HG03575 (cell line): ENCODE data around the gene GAS2L2.
"Not testable (repeated sequence)": the region's sequence is repeated elsewhere in the genome, so short reads cannot be mapped to it uniquely, and the experiment has no call there.

Source experiments
- ATAC-seq: cut with Tn5 transposase; IDR thresholded peaks from one replicate; pipeline ENCODE4 v1.9.1; 2021; ENCODE audit not compliant: unreplicated experiment, insufficient number of reproducible peaks, low FRiP score; ENCODE audit errors: extremely low read depth

The GAS2L2 gene

GRCh38 chr17:35774499-35774898 lies 21.5 kb upstream of the GAS2L2 start:
- no peak for ATAC-seq

- no peak for ATAC-seq
Observed at GRCh38 chr17:35773679-35774425, 20.8 kb upstream of the GAS2L2 start.

DNA sequence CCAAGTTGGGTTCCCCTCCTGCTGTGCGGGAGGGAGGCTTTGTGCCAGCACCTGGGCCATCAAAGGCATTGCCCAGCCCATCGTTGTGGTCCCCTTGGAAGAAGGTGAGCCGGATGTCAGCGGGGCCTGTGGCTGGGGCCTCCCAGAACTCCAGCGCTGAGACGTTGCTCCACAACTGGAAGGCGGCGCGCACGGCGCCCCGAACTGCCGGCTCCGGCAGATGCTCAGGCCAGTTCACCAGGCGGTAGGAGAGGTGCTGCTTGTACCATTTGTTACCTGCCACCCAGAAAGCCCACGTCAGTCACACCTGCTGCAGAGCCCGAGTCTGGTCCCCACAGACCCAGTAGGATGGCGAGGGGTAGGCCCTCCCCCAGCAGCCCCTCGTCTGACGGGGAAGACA lies 20.1 kb upstream of the GAS2L2 start:
- no peak for ATAC-seq

GRCh38 chr17:35769895-35770486 lies 17.0 kb upstream of the GAS2L2 start:
- no peak for ATAC-seq

GRCh38 chr17:35768797-35769196 lies 15.8 kb upstream of the GAS2L2 start:
- ATAC-seq = no peak

- ATAC-seq = no peak
Observed at GRCh38 chr17:35766903-35767510, 14.0 kb upstream of the GAS2L2 start.

- ATAC-seq = no peak
Observed at GRCh38 chr17:35766489-35766877, 13.4 kb upstream of the GAS2L2 start.

DNA sequence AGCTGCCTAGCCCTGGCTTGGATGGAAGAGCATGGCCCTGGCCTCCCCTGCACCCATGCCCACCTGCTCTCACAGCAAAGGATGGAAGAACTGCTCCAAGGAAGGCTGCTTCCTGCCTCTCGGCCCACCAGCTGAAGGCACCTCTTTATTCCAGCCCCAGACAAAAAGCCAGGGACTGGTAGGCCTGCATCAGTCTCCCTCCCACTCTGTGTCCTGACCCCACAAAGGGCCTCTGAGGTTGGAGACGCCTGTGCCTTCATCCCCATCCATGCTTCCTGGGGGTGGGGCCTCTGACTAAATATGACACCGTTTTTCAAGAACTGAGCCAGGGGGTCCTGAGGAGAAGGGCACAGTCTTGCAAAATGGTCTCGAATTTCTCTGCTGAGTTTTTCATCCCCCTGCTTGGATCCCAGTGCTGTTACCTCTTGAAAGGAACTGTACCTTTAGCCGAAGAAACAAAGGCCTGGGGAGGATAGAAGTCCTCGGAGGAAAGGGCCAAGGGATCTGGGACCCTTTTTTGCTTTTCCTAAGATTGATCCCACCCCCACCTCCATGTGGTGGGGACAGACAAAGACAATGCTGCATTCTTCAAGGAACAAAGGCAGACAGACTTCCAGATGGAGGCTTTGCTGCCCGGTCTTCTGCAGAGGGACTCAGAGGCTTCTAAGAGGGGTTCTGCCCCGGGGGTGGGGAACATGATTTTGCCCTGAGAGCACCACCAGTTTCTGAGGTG lies 12.9 kb upstream of the GAS2L2 start:
- no peak for ATAC-seq

DNA sequence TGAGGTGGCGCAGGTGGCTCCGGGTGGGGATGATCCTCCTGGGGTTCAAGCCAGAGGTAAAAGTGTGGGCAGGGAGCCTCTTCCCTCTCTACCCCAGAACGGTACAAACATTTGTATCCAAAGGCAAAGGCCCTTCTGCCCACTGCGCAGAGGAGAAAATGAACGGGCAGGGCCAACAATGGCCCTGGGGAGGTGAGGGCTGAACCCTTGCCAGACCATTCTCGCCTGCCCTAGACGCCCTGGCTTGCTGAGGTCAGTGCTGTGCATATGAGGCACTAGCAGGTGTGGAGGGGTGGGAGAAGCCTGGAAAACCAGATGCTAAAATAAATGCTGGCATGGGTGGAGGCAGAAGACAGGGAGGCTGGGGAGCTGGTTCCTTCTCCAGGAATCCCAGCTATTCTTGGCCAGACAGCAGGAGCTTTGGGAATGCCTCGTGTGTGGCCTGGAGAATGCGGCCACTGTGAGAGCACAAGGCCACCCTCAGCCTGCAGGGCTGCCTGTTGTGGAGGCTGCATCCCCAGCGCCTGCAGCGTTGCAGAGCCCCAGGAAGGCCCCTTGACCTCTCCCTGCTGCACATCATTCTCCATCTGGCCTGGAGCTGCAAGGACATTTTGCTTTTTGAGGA lies 12.2 kb upstream of the GAS2L2 start:
- no peak for ATAC-seq

- no peak for ATAC-seq
Observed at GRCh38 chr17:35764123-35764991, 11.3 kb upstream of the GAS2L2 start.

DNA sequence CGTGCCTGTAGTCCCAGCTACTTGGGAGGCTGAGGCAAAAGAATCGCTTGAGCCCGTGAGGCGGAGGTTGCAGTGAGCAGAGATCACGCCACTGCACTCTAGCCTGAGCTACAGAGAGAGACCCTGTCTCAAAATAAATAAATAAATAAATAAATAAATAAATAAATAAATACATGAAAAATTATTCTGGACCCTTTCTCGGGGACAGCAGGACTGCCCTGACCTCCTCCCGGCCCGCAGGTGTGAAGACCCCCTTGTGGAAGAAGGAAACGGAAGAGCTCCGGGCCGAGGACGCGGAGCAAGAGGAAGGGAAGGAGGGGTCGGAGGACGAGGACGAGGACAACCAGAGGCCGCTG lies 10.7 kb upstream of the GAS2L2 start:
- ATAC-seq = no peak

DNA sequence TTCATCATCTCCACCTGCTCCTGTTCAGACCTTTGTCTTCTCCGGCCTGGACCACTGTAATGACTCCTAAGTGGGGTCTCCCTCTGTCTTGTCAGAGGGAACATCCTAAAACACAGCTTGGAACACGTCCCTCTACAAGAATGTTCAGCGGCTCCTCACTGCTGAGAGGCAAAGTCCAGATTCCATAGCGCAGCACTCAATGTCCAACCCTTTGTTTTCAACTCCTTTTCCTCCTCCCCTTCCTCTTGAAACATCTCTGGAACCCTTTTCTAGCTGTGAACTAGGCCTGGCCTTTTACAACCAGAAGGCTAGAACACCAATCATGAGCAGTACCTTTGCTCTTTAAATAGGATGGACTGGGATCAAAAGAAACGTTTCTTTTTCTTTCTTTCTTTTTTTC lies 8.6 kb upstream of the GAS2L2 start:
- ATAC-seq = no peak

DNA sequence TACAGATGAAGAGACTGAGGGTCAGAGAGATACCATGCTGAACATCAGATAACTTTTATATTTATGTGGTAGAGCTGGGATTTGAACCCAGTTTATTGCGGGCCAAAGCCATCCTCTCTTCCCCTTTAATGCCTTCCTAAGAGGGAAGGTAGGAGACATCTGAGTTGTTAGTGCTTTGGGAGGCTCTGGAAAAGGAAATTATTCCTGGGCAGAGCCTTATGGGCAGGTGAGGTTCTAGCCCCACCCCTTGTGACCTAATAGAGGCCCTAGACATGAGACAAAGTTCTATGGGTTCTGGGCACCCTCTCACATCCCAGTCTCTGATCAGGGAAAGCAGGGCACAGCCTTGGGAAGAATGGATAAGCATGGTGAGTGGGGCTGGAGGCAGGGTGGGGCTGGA lies 7.5 kb upstream of the GAS2L2 start, which contains the start of gene C17orf50:
TSS of gene C17orf50 (plus strand) at position 301 of the 400 bp plus-strand sequence. CDS start at position 356, 55 bp downstream.
- no peak for ATAC-seq

DNA sequence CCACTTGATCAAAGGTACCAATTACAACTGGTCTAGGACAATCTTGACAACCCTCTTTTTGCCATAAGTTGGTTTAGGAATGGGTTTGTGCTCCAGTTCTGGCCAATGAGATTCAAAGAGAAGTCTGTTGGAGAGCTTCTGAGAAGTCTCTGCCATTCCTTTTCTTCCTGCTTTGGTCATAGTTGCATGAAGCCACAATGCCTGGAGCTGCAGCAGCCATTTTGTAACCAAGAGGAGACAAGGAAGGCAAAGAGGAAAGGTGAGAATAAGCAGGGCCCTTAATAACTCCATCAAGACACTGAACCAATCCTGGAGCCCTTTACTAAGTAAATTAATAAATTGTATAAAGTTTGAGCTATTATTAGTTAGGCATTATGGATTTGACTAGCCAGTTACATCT lies 4.2 kb upstream of the GAS2L2 start:
- no peak for ATAC-seq

- ATAC-seq = no peak
Observed at GRCh38 chr17:35752471-35752870, 568 bp downstream of the GAS2L2 start.

DNA sequence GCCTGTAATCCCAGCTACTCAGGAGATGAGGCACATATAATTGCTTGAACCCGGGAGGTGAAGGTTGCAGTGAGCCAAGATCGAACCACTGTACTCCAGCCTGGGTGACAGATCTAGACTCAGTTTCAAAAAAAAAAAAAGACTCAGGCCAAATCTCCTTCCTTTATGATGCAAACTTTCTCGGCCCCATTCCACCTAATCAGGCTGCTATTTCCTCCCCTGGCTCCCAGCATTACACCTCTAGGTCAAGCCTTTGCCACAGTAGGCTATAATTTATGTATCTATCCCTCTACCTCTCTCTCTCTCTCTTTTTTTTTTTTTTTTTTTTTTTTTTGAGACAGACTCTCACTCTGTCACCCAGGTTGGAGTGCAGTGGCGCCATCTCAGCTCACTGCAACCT lies 1.5 kb downstream of the GAS2L2 start:
- not testable (repeated sequence) for ATAC-seq

DNA sequence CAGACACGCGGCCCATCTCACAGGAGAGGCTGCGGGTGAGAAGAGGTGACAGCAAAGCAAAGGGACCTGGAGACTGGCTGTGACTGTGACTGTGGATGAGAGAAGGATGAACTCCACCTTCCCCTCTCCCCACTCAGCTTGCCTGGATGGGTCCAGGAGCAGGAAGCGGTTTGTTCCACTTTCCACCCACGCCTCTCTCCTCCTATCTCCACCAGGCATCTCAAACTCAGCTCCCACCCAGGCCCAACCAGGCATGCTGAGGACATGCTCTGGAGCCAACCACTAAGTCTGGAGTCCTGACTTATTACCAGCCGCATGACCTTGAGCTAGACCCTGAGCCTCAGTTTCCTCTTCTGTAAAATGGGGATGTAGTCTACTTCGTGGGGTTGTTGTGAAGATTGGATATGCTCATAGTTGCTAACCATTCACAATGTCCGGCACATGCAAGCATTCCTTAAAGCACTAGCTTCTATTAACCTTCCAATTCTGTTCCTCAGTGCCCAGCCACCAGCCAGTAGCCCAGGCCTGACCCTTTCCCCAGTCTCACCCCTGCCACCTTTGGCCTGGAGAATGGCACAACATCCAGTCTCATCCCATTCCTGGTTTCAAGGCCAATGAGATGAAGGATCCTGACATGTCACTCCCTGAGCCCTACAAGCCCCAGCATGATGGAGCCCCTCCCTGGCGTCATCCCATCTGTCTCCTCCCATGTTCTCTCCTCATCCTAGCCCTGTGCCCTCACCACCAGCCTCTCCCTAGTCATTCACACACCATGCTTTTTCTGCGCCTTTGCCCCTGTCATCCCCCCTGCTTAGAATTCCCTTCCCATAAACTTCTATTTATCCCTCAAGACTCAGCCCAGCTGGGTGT lies 2.3 kb downstream of the GAS2L2 start:
- no peak for ATAC-seq
